ENCODE data around the gene NUDT15. TPM values are rescaled to one million over a fixed set of nuclear protein-coding genes. Genes with fewer than 3 reads are reported as not detected.
A peak's percentile ranks its signal among the peaks of the same experiment; 100 is the strongest.
"Not testable (repeated sequence)": the region's sequence is repeated elsewhere in the genome, so short reads cannot be mapped to it uniquely, and the experiment has no call there.

NUDT15 gene
- 10 to 100 TPM; 10.9 to 11.0 TPM for total RNA-seq

DNA sequence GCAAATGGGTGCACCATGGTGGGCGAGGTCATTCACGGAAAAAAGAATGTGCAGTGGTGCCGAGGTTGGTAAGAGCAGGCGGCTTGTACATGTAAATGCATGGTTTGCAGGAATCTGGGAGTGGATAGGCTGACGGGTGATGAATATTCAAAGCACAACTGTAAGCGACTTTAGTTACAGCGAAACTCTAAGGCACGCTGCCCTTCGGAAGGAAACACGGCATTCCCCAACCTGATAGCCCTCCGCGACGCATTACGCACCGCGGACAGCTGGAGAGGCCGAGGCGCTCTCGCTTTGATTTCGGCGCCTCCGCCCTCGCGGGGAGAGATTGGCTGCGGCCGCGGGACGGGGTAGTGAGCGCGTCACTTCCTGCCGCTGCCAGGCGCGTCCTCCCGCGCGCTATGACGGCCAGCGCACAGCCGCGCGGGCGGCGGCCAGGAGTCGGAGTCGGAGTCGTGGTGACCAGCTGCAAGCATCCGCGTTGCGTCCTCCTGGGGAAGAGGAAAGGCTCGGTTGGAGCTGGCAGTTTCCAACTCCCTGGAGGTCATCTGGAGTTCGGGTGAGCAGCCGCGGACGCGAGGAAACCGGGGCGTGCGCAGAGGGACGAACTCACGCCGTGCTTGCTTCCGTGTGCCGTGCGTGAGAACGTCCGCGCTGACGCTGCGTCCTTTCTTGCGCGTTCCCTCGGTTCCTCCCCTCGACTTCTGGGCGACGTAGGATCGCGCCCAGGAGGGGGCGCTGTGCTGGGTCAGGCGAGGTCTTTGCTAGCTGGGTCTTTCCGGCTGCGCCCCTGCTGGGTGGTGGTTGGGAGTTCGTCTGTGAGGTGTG, at the start of gene NUDT15:
Gene NUDT15 (plus strand): TSS at position 381 of the 828 bp plus-strand sequence. CDS start 21 bp downstream, at position 402.
- Mint-ChIP-seq H3K36me3 (ENCODE audit: low read depth) (peaks cover 49% of the 10 kb centered on the region), H3K27me3 (no peaks in the 10 kb centered on the region), H3K4me3 (peak within 1 kb of the TSS; percentile 99), H3K9me3 (peaks cover 10% of the 10 kb centered on the region), H3K27ac (peak within 1 kb of the TSS; percentile 97), H3K4me1 (peaks cover 54% of the 10 kb centered on the region)
- ChIA-PET POLR2A (interaction anchor here (0.8 to 3.6 kb wide), 35 partner anchors 10 to 1407 kb away, joined by 3 to 61 read pairs (median 4); partner anchors contain the start of genes CYSLTR2, FNDC3A, ITM2B and LPAR6), CTCF (interaction anchor here (0.6 to 2.6 kb wide), 33 partner anchors 9 to 1108 kb away, joined by 3 to 38 read pairs (median 3); partner anchors contain the start of gene MED4)
- DNase-seq = peak; percentile 97

DNA sequence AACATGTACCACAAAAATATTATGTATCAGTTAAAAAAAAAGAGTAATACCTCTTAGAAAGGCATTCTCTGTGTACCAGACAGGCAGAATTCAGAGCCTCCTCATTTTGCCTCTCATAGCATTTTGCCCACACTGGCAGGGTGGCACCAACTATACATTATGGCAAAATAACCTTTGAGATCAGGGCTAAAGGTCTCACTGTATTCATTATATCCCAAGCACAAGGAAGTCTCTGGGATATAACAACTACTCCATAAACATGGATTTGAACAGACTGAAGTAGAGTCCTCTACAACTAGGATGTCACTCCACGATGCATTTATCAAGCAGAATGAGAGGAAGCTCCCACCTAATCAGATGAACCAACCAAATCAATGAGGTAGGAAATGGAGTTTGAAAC, 47.1 kb upstream of the NUDT15 start:
- Mint-ChIP-seq H3K4me1 (no peaks in the 10 kb centered on the region), H3K27ac (no peak overlapping the region), H3K36me3 (ENCODE audit: low read depth) (peaks cover 66% of the 10 kb centered on the region), H3K9me3 (no peaks in the 10 kb centered on the region), H3K4me3 (no peak overlapping the region), H3K27me3 (no peaks in the 10 kb centered on the region)
- CTCF ChIA-PET = no interaction called here
- POLR2A ChIA-PET = no interaction called here
- DNase-seq = no peak

DNA sequence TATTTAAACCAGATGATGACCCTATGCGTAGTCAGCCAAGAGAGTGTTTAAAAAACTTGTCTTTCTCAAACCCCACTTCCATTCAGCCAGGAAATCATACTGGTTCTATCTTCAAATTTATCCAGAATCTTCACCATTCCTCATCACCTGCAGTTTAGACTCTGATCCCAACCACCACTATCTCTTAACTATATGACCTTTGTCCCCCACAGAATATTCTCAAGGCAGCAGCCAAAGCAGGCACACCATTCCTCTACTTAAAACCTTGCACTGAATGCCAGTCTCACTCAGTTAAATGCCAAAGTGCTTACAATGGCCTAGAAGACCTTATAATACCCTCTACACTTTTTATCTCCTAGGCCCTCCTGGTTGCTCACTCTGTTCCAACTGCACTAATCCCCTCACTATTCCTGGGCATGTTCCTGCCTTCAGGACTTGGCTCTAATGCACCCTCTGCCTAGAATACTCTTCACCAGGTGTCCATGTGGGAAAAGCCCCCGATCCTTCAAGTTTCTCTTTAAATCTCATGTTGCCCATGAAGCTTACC, 46.5 kb upstream of the NUDT15 start:
- Mint-ChIP-seq H3K36me3 (ENCODE audit: low read depth) (peaks cover 61% of the 10 kb centered on the region), H3K27me3 (no peaks in the 10 kb centered on the region), H3K27ac (no peak overlapping the region), H3K4me1 (no peaks in the 10 kb centered on the region), H3K4me3 (no peak overlapping the region), H3K9me3 (no peaks in the 10 kb centered on the region)
- no peak for DNase-seq
- POLR2A ChIA-PET = no interaction called here
- CTCF ChIA-PET = no interaction called here

DNA sequence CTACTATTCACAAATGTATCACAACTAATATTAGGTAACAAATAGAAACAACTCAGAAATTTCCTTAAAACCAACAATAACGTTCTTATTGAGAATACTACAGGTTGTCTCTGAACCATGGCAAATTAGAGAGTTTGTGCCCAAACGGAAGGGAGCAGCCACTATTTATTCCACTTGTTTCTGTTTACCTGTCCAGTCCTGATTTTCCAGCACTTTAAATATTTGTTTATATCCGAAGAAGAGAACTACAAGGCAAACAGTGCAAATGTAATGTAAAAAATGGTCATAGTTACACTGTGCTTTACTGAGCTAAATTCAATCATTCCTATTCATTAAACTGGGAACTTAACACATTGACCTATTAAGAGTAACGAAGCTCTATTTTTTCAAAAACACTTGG, 45.7 kb upstream of the NUDT15 start:
- no peak for DNase-seq
- Mint-ChIP-seq H3K4me3 (no peak overlapping the region), H3K9me3 (no peaks in the 10 kb centered on the region), H3K36me3 (ENCODE audit: low read depth) (peaks cover 60% of the 10 kb centered on the region), H3K27me3 (no peaks in the 10 kb centered on the region), H3K27ac (no peak overlapping the region), H3K4me1 (no peaks in the 10 kb centered on the region)
- CTCF ChIA-PET = no interaction called here
- POLR2A ChIA-PET = interaction anchor here (0.7 kb wide), 1 partner anchor 38 kb away, joined by 3 read pairs; no protein-coding TSS in a partner anchor

DNA sequence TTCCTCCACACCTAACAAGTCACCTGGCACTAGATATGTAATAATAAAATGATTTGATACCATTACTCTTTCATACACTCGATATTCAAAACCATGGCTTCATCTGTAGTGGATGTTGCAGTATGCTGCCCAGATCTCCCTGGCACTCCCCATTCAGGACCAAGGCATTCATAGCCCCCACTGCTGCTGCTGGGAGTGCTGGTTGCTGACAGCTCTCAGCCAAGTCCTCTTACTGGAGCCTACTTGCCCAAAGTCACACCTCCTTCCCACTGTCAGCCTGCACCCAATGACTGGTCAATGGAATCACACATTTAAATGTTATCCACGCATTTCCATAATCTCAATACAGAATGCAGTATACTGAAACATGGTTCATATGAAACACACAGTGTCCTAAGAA, 40.1 kb upstream of the NUDT15 start:
- Mint-ChIP-seq H3K4me1 (peaks cover 32% of the 10 kb centered on the region), H3K27ac (no peak overlapping the region), H3K27me3 (no peaks in the 10 kb centered on the region), H3K9me3 (no peaks in the 10 kb centered on the region), H3K36me3 (ENCODE audit: low read depth) (peaks cover 35% of the 10 kb centered on the region), H3K4me3 (no peak overlapping the region)
- CTCF ChIA-PET = interaction anchor here (0.7 to 1.9 kb wide), 3 partner anchors 37 to 235 kb away, joined by 3 to 9 read pairs (median 4); partner anchors contain the start of gene NUDT15
- DNase-seq = no peak
- POLR2A ChIA-PET = interaction anchor here (1.8 kb wide), 1 partner anchor 41 kb away, joined by 7 read pairs; the partner anchor contains the start of gene NUDT15

DNA sequence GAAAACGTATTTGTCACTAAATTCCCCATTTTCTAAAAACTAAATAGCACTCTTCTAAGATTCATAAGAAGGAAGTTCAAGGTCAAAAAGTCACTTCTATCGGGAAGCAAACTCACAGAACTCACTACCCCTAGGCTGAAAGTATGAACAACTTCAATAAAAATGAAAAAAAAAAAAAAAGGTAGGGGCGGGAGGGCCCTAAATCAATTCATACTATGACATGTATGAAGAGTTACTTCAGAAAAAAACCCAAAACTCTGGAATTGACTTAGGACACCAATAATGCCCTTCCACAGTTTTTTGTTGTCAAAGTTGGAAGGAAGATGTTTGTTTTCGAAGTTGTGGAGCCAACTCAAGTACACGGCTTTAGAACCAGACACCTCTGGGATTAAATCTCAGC, 37.6 kb upstream of the NUDT15 start:
- peaks cover 16% of the 10 kb centered on the region for H3K36me3 Mint-ChIP-seq (ENCODE audit: low read depth)

DNA sequence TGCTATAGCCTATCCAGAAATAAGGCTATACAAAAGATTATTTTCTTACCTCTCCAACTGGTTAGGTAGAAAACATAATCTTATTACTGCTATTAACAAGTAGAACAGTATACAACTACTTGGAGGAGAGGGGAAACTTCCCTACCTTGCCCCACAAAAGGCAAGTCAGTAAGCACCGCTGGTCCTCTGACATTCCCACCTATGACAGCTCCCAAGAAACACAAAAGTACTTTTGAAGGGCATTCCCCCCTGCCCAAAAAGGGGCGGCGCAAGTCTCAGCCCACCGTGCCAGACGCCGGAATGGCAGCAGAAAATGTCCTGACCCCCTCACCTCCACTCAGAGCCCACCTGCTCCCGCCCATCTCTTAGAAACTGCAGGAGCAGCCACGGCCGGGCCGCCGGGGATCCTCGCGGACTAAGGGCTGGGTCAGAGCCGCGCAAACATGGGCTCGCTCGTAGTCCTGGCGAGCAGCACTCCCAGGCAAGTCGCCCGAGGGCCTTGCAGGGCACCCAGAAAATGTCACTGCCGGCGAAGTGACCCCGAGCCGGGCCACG, 36.9 kb upstream of the NUDT15 start:
- ChIA-PET CTCF (interaction anchor here (0.6 to 1.0 kb wide), 2 partner anchors 94 to 1766 kb away, joined by 3 to 4 read pairs; partner anchors contain the start of gene MED4), POLR2A (interaction anchor here (1.0 to 1.9 kb wide), 4 partner anchors 36 to 94 kb away, joined by 3 to 19 read pairs (median 6); partner anchors contain the start of genes MED4 and NUDT15)
- Mint-ChIP-seq H3K36me3 (ENCODE audit: low read depth) (peaks cover 16% of the 10 kb centered on the region), H3K4me3 (peak overlapping the region; percentile 91), H3K9me3 (no peaks in the 10 kb centered on the region), H3K4me1 (peaks cover 33% of the 10 kb centered on the region), H3K27ac (peak overlapping the region; percentile 90), H3K27me3 (no peaks in the 10 kb centered on the region)
- no peak for DNase-seq

More for the DNA sequence above, 37.6 kb upstream of the NUDT15 start:
- Mint-ChIP-seq H3K27me3 (no peaks in the 10 kb centered on the region), H3K27ac (no peak overlapping the region), H3K9me3 (no peaks in the 10 kb centered on the region), H3K4me1 (peaks cover 33% of the 10 kb centered on the region), H3K4me3 (peak overlapping the region; percentile 91)
- ChIA-PET CTCF (no interaction called here), POLR2A (interaction anchor here (1.0 kb wide), 1 partner anchor 37 kb away, joined by 4 read pairs; the partner anchor contains the start of gene NUDT15)
- DNase-seq = no peak

DNA sequence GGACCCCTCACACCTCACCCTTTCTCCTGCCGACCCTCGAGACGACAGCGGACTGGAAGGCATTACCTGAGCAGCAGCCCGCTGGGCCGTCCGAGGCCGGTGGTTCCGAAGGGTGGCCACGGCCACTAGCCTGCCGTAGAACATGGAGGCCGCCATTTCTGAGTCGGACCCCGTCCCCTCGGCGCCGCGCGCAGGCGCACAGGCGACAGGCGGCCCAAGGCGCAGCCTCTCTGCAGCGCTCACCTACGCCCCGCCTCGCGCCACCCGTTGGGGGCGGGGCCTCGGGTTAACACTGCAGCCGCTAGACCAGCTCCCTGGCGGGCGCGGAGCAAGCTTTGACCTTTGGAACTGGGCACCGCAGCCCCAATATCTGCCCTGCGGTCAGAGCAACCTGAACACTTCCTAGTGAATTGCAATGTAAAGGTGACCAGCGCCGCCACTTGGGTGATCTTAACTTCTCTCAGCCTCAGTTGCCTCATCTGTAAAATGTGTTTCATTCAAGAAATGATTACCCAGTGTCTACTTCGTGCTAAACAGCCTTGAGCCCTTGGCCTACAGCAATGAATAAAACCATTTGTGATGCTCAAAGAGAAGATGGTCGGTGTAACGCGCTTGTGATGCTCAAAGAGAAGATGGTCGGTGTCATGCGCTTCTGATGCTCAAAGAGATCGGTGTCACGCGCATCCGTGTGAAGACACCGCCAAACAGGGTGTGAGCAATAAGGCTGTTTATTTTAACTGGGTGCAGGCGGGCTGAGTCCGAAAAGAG, 36.2 kb upstream of the NUDT15 start, which contains the start of gene SUCLA2:
Gene SUCLA2 (minus strand): TSS at position 160 of the 768 bp plus-strand sequence. CDS start 4 bp downstream, at position 156.
- H3K36me3 Mint-ChIP-seq (ENCODE audit: low read depth) = peaks cover 14% of the 10 kb centered on the region
- ChIA-PET CTCF (interaction anchor here (0.6 to 1.0 kb wide), 2 partner anchors 94 to 1765 kb away, joined by 3 to 4 read pairs; partner anchors contain the start of gene MED4), POLR2A (interaction anchor here (0.9 to 1.9 kb wide), 4 partner anchors 11 to 93 kb away, joined by 3 to 19 read pairs (median 6); partner anchors contain the start of genes MED4 and NUDT15)
- H3K4me3 Mint-ChIP-seq = peak within 1 kb of the TSS; percentile 91
- H3K27ac Mint-ChIP-seq = peak within 1 kb of the TSS; percentile 90
- no peaks in the 10 kb centered on the region for H3K27me3 Mint-ChIP-seq
- H3K4me1 Mint-ChIP-seq = peaks cover 33% of the 10 kb centered on the region
- no peaks in the 10 kb centered on the region for H3K9me3 Mint-ChIP-seq
- peak; percentile 92 for DNase-seq

DNA sequence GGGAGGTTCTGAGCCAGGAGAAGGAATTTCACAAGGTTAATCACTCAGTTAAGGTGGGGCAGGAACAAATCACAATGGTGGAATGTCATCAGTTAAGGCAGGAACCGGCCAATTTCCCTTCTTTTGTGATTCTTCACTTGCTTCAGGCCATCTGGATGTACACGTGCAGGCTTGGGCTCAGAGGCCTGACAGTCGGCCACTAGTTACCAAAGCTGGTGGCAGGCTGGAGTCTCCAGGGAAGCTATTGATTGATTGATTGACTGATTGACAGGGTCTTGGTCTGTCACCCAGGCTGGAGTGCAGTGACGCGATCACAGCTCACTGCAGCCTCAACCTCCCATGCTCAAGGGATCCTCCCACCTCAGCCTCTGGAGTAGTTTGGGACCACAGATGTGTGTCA, 35.5 kb upstream of the NUDT15 start:
- peak overlapping the region; percentile 91 for H3K4me3 Mint-ChIP-seq
- H3K4me1 Mint-ChIP-seq = peaks cover 33% of the 10 kb centered on the region
- DNase-seq; CTCF ChIA-PET; H3K27me3 Mint-ChIP-seq; H3K9me3 Mint-ChIP-seq; H3K36me3 Mint-ChIP-seq (ENCODE audit: low read depth): not testable (repeated sequence)
- POLR2A ChIA-PET = interaction anchor here (0.9 to 1.9 kb wide), 2 partner anchors 10 to 36 kb away, joined by 3 to 19 read pairs; partner anchors contain the start of gene NUDT15
- H3K27ac Mint-ChIP-seq = peak overlapping the region; percentile 90

DNA sequence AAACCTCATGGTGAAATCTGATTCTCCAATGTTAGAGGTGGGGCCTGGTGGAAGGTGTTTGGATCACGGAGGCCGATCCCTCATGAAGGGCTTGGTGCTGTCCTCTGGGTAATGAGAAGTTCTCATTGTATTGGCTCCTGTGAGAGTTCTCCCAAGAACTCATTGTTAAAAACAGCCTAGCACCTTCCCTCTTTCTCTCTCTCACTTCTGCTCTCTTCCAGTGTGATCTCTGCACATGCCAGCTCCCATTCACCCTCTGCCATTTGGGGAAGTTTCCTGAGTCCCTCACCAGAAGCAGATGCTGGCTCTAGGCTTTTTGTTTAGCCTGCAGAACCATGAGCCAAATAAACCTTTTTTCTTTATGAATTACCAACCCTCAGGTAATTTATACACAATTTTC, 33.3 kb upstream of the NUDT15 start:
- H3K4me3 Mint-ChIP-seq = no peak overlapping the region
- no peaks in the 10 kb centered on the region for H3K9me3 Mint-ChIP-seq
- no peak overlapping the region for H3K27ac Mint-ChIP-seq
- no peak for DNase-seq
- ChIA-PET CTCF (no interaction called here), POLR2A (no interaction called here)
- peaks cover 27% of the 10 kb centered on the region for H3K4me1 Mint-ChIP-seq
- peaks cover under 1% of the 10 kb centered on the region for H3K36me3 Mint-ChIP-seq (ENCODE audit: low read depth)
- H3K27me3 Mint-ChIP-seq = no peaks in the 10 kb centered on the region

DNA sequence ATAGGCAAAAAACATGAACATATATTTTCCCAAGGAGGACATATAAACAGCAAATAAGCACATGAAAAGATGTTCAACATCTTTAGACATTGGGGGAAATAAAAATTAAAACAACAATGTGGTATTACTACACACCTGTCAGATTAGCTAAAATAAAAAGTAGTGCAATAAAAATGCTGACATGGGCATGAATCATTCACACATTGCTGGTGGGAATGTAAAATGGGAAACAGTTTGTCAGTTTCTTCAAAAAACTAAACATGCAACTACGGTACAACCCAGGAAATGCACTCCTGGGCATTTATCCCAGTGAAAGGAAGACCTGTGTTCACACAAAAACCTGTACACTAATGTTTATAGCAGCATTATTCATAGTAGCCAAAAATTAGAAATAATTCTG, 31.1 kb upstream of the NUDT15 start:
- no peak overlapping the region for H3K27ac Mint-ChIP-seq
- H3K27me3 Mint-ChIP-seq = no peaks in the 10 kb centered on the region
- ChIA-PET POLR2A (interaction anchor here (1.4 kb wide), 1 partner anchor 12 kb away, joined by 5 read pairs; no protein-coding TSS in a partner anchor), CTCF (no interaction called here)
- no peak for DNase-seq
- no peaks in the 10 kb centered on the region for H3K9me3 Mint-ChIP-seq
- H3K36me3 Mint-ChIP-seq (ENCODE audit: low read depth) = no peaks in the 10 kb centered on the region
- peaks cover 17% of the 10 kb centered on the region for H3K4me1 Mint-ChIP-seq
- no peak overlapping the region for H3K4me3 Mint-ChIP-seq

DNA sequence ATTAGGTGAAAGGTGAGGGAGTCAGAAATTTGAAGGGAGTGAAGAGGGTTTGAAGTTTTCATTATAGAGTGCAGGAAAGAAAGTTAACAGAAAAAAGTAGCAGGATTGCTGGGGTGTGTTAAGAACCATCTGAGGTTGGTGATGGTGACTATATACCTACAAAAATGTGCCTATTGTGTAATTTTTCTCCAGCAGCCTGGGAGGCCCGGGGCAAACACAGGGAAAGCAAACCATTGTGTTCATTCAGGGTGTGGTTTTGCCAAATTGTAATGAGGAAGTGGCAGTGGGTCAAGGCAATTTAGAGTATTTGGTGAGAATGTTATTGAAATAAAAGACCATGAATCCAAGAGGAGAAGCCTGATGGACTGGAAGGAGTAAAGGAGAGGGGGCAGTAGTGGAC, 28.2 kb upstream of the NUDT15 start:
- CTCF ChIA-PET = no interaction called here
- no peaks in the 10 kb centered on the region for H3K27me3 Mint-ChIP-seq
- no peak for DNase-seq
- POLR2A ChIA-PET = no interaction called here
- no peak overlapping the region for H3K4me3 Mint-ChIP-seq
- no peak overlapping the region for H3K27ac Mint-ChIP-seq
- H3K4me1 Mint-ChIP-seq = peaks cover 8% of the 10 kb centered on the region
- peaks cover 2% of the 10 kb centered on the region for H3K9me3 Mint-ChIP-seq
- no peaks in the 10 kb centered on the region for H3K36me3 Mint-ChIP-seq (ENCODE audit: low read depth)

Measured in activated CD4-positive, alpha-beta memory T cell treated with anti-CD3 and anti-CD28 coated beads, Interleukin-2, amount 10 ng/mL, durations not matched to agents 7 days and 5 days (primary cell).